Measurements from ENCODE around the gene RRP1B.
A peak's percentile ranks its signal among the peaks of the same experiment; 100 is the strongest.
"Not testable (repeated sequence)": the region's sequence is repeated elsewhere in the genome, so short reads cannot be mapped to it uniquely, and the experiment has no call there.

The RRP1B gene

DNA sequence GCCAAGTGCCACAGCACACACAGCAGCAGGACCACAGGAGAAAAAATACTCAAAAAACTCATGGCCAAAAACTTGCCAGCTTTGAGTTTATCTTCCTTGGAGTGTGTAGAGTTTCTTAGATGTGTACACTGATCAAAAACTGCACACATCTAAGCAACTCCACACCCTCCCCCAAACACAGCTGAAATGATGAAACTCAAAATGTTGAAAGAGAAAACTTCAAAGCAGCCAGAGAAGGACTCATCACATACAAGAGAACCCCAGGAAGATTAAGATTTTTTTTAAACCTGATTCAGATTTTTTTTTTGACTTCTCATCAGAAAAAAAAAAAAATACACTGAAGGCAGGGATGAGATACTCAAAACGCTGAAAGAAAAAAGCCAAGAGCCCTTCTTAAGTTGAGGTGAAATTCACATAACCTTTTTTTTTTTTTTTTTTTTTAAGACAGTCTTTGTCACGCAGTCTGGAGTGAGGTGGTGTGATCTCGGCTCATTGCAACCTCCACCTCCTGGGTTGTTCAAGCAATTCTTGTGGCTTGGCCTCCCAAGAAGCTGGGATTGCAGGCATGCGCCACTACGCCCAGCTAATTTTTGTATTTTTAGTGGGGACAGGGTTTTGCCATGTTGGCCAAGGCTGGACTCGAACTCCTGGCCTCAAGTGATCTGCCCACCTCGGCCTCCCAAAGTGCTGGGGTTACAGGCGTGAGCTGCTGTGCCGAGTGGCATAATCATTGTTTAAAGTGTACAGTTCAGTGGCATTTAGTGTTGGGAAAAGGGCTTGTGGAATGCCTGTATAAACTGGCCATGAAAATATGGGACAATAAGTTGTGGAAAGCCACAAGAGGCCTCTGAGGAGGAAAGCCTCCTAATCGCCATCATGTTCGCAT lies 38.6 kb downstream of the RRP1B start:
- DNase-seq (ENCODE audit: low spot score) = peak; percentile 42

DNA sequence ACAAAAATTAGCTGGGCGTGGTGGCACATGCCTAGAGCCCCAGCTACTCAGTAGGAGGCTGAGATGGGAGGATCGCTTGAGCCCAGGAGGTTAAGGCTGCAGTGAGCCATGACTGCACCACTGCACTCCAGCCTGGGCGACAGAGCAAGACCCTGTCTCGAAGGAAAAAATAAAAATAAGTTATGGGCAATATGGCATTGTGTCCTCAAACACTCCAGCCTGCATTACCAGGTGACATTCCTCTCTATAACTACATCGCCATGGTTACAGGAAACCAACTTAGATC lies 40.1 kb downstream of the RRP1B start:
- DNase-seq (ENCODE audit: low spot score) = not testable (repeated sequence)

DNA sequence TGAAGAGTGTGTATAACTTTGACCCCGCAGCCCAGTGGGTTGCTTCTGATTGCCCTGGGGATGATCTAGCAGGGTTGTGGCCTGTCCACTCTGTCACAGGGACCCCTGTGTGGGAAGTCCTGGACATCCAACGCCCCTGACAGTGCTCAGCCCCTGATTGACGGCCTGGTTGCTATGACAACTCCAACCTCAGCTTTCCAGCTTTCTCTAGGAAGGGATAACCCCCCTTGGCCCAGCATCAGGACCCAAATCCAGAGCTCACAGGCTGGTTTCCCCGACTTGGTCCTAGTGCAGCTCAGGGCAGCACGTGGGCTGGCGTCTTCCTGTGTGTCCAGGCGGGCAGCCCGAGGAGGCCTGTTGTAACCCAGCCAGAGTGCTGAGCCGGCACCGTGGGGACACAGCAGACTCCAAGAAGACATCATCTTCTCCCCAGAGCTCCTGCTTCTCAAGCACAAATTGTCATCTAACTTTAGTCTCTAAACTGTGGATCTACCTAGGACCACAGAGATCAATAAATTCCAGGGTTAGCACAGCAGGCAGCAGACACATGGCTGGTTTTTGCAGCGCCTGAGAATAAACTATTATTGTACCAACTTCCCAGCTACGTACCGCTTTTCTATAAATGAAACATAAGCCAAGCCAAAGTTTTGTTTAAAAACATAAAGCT lies 40.7 kb downstream of the RRP1B start:
- DNase-seq (ENCODE audit: low spot score) = no peak

DNA sequence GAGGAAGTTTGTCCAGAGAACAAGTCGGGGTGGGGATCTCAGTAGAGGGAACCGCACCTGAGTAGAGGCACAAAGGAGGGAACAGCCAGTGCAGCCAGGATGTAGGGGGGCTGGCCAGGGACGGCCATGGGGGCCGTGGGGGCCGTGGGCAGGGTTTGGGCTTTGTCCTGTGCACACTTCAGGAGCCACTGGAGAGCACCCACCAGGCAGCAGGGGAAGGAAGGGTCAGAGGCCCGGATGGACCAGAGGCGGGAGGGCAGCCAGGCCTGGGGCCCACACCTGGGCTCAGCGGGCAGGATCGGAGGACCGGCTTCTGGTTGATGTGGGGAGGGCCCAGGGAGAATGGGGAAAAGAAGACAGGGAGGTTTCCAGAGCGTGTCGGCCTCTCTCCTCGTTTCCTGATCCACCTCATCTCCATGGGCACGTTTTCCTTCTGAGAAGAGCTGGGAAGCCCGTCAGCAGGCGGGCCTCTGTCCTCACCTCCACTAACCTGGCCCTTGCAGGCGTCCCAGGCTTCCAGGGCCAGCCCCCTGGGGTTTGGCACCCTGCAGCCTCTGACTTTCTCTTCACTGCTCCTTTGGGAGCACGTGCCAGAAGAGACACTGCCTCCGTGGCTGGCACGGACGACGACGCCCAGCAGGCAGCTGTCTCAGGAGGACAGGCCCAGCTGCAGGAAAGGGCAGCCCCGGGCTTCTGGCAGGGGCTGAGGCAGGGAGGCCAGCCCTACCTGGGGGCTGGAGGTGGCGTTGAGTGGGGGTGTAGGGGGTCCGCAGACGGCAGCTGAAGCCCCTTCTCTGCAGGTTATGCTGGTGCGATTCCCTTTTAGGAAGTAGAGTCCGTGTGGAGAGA lies 42.8 kb downstream of the RRP1B start:
- DNase-seq (ENCODE audit: low spot score) = no peak

DNA sequence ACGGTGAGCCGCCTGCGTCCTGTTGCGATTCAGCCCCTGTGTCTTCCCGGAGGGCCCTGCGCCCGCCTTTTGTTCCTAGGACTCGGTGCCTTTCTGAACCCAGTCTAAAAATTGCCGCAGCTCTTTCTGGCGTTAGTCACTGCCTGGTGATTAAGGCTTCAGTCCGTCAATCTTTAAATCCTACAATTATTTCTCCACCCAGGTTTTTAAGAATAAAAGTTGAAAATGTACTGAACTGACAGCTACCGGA lies 43.4 kb downstream of the RRP1B start:
- DNase-seq (ENCODE audit: low spot score) = peak; percentile 42

DNA sequence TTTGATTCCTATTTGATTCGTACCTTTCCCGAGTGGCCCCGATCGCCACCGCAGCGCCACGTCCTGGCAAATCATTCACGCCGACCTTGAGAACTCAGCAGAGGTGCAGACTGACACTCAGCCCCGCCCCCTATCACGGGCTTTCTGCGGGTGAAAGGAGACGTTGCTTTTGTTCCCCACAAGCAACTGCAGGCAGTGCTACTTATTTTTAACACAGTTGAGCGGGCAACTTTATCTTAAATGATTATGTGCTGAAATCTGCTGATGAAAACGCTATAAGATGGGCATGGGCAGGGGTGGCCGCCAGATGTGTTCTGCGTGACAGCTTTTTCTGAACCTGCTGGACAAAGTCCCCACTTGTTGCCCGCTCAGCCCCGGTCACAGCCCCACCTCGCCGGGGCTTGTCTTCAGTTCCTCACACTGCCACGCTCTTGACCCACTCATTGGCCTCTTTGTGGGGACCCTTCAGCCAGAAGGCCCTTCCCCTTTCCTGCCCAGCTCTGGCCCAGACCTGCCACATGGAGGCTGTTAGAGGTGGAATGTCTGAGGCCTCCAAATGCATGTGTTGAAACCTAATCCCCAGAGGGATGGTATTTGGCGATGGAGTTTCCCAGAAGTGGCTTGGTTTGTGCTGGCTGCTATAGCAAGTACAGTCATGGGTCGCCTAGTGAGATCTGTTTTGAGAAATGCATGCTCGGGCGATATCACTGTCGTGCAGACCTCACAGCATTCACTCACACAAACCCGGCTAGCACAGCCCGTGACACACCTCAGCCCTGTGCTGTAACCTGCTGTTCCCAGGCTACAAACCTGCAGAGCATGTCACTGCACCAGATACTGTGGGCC lies 43.9 kb downstream of the RRP1B start:
- peak; percentile 64 for DNase-seq (ENCODE audit: low spot score)

DNA sequence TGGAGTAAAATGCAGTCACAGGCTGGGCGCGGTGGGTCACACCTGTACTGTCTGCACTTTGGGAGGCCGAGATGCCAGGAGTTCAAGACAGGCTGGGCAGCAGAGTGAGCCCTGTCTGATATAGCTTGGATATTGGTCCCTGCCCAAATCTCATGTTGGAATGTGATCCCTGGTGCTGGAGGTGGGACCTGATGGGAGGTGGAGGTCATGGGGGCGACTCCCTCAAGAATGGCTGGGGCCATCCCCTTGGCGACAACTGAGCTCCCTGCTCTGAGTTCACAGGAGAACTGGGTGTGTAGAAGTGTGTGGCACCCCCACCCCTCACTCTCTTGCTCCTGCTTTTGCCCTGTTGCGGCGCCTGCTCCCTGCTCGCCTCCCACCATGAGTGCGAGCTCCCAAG lies 48.1 kb downstream of the RRP1B start:
- no peak for DNase-seq (ENCODE audit: low spot score)

DNA sequence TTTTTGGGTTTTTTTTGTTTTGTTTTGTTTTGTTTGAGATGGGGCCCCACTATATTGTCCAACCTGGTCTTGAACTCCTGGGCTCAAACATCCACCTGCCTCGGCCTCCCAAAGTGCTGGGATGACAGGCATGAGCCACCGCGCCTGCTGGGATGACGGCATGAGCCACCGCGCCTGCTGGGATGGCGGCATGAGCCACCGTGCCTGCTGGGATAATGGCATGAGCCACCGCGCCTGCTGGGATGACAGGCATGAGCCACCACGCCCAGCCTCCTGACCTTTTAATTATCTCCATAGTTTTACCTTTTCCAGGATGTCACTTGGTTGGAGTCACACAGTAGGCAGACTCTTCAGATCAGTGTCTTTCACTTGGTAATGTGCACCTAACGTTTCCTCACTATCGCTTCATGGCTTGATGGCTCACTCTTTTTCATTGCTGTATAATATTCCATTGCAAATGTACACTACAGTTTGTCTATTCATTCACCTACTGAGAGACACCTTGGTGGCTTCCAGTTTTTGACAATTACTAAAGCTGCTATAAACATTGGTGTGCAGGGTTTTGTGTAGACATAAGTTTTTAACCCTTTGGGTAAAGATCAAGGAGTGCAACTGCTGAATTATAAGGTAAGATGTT lies 49.5 kb downstream of the RRP1B start:
- no peak for DNase-seq (ENCODE audit: low spot score)

DNA sequence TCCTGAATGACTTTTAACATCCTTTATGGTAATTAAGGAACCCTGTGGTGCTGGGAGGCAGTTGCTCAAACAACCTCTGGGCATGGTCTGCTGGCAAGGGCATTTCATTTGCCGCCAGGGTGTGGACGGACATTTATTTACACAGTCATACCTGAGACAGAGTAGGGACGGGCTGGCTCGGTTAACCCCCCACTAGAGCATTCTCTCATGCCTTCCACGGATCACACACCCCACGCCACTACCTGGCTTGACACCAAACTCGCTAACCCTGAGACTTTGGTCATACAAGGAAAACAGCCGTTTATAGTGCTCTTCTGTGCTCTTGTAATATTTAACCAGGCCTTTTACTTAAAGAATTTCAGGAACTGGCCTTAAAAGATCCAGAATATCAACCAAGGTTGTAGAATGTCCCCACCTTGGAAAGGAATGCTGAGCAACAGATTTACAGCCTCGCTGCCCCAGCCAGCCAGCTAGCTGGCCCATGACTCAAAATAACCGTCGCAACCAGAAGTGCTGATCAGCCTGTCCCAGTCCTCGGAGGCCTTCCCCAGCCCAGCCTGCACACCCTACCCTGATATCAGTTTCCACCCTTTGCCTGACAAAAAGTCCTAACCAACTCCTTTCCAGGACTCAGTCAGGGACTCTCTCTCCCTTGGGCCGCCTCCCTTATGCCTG lies 53.0 kb downstream of the RRP1B start:
- DNase-seq (ENCODE audit: low spot score) = peak; percentile 32

DNA sequence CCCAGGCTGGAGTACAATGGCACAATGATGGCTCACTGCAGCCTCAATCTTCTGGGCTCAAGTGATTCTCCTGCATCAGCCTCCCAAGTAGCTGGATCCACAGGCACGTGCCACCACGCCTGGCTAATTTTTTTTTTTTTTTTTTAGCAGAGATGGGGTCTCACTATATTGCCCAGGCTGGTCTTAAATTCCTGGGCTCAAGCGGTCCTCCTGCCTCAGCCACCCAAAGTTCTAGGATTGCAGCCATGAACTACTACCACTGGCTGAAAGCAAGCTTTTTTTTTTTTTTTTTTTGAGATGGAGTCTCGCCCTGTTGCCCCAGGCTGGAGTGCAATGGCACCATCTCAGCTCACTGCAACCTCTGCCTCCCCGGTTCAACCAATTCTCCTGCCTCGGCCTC lies 53.8 kb downstream of the RRP1B start:
- DNase-seq (ENCODE audit: low spot score) = not testable (repeated sequence)

DNA sequence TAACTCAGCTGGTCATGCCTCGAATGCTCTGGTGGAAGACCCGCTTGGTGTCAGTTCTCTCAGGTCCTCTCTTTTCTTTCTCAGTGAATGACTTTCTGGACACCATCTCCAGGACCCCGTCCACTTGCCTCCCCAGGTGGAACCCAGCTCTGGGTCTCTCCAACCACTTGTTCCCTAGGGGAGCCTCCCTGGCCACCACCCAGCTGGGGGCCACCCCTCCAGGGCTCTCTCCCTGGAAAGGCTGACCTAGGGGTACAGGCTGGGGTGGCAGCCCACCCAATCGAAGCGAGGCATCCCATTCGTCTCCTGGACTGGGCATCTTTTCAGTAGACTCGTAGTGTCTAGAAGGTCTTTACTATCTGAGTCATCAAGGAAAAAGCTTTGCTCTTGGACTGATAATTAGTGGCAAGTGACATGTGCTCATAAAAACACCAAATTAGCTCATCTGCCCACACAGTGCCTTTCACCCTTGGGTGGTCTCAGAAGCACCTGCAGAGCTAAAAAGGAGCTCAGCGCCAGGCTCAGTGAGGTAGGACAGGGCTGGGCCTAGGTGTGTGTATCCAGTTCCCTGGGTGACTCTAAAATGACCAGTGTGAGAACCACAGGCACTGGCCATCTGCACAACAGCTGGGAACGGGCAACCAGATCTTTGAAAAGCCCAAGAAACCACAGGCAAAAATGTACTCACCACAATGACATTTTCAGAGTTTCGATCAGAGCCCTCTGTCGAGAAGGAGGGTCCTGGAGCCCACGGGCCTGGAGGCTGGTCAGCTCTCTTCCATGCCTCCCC lies 57.2 kb downstream of the RRP1B start:
- DNase-seq (ENCODE audit: low spot score) = peak; percentile 74

DNA sequence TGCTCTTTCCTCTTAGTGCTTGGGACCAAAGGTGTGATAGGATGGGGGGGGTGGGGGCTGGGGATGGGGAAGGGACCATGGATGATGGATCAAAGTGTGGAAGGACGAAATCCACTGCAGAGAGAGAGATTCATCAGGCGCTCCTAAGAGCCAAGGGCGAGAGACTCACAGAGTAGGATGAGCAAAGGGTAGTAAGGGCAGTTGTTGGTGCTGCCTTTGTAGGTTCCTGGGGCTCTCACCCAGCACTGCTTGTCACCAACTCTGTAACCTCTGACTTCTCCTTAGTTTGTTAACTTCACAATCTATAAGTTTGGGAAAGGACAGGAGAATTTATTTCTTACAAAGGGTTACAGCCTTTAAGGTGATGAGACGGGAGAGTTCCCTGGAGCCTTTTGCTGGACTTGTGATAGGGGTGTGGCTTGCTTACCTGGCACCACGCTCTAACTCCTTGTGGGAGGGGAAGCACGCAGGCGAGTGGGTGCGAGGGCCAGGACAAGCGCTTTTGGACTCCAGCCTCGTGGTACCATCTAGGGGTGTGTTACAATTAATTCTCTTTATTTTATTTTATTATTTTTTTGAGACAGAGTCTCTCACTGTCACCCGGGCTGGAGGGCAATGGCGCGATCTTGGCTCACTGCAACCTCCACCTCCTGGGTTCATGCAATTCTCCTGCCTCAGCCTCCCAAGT lies 58.0 kb downstream of the RRP1B start:
- DNase-seq (ENCODE audit: low spot score) = no peak

DNA sequence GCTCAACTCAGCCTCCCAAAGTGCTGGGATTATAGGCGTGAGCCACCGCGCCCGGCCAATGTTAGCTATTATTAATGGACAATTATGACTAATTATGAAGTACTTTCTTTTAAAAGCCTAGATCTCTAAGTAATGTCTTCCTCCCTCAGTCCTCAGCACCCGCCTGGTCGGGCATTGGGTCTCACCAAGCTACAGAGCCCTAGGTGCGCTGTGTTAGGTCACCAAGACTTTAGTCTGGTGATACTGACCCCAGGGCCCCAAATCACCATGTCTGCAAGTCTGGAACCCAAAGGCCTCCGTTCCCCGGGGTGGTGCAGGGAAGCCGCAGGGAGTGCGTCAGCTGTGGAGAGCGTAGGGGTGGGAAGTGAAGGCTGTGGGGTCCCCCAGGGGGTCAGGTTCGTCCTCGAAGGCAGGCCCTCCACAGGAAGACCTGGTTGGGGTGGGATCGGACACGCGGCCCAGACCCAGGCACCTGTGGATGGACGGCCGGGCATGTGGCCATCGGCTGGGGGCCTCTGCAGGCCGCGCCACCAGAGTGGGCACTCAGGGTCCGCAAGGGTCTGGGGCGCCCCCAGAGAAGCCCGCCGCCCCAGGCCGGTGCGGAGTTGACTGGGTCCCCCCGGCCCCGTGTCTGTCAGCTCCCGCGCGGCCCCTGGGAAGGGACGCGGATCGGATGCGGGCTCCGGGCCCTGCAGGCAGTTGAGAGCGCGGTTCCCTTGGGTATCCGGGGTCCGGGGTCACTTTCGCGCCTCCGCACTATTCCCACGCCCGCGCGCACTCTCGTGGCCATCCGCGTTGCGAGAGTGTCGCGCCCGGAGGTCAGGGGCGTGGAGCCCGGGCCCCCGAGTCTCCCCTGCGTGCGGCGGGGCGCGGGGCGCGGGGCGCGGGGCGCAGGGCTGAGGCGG lies 58.9 kb downstream of the RRP1B start:
- DNase-seq (ENCODE audit: low spot score) = no peak

DNA sequence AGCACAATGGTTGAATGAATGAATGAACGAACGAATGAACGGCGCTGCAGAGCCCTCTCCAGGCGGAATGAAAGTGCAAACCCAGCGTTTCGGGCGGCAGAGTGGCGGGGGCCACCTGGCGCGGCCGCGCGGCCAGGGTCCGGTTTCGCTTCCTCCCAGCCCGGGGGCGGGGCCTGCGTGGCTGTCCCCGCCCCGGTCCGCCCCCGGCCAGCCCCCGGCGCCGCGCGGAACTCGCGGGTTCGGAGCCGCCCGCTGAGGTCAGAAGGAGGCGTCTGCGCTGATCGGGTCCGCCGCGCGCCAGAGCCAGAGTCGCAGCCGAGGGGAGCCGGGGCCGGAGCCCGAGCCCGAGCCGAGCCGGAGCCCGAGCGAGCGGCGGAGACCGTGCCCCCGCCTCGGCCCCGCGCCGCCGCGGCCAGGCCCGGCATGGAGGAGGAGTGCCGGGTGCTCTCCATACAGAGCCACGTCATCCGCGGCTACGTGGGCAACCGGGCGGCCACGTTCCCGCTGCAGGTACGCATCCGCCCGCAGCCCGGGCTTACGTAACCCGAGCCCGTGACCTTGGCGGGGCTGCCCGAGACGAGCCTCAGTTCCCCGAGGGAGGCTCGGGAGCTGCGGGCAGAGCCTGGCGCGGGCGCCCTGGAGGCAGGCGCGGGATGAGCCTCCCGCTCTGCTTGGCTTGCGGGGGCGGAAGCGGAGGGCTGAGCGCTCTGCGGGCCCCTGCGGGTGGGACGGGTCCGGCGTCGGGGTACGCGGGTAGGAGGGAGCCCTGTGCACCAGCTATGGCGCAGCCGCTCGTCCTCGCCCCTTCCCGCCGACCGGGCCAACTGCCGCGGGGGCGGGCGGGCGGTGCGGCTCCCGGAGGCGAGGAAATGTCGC lies 59.8 kb downstream of the RRP1B start, which contains the start of gene PDXK:
Gene PDXK (plus strand): TSS at position 258 of the 876 bp plus-strand sequence. CDS start 166 bp downstream, at position 424.
- peak; percentile 87 for DNase-seq (ENCODE audit: low spot score)

DNA sequence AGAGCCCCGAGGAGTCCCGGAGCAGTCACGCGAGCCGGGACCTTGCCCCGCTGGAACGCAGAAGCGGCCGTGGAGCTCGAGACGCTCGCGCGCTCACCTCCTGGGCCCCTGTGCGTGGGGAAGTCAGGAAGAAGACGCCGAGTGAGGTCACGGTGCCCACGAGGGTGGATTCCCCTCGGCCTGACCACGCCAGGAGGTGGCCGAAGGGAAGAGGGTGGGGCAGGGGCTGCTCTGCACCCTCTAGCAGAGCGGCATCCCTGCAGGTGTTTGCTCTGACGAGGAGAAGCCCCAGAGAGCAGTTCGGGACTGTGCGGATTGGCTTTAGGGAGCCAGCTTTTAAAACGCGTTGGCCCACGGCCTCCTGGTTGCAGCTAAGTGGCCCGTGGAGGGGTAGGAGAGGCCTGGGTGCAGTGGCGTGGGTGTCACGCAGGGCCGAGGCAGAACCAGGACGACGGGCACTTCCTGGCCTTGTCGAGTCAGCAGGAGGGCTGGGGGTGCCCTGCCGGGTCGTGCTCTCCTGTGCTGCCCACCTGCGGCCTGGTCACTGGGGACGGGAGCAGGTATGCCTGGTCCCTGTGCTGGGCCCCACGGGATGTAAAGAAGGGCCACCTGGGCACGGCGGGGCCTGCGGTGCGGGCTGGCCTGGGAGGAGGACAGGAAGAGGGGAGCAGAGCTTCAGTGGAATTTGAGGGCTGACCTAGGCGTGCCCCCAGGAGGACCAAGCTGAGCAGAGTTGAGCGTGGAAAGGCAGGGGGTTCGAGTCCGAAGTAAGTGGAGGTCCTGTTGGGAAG lies 60.6 kb downstream of the RRP1B start:
- DNase-seq (ENCODE audit: low spot score) = no peak

DNA sequence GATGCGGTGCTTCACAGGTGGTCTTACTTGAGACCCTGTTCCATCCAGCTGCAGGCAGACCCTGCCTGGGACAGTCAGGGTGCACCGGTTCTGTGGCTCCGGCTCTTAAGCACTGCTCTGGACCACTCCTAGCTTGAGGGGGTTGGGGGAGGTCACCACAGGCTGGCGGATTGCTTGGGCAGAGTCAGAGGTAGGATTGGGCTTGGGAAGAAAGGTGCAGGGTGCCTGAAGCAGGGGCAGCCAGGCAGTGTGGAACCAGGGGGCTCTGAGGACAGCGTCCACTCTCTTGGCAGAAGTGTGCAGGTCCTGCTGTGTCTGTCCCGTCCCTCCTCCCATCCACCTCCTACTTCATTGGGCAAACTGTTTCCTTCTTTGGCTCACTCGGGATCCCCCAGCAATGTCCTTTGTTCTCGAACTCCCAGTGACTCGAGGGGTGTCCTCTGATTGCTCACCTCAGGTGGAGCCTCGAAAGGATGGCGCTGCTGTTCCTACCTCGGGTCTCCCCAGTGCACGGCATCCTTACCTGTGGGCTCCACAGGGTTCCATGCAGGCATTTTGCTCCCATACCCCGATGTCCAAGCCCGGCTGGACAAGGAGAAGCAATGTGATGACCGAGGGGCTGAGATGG lies 61.3 kb downstream of the RRP1B start:
- DNase-seq (ENCODE audit: low spot score) = no peak

All from AG08395 (cell line).